GM12878 (cell line): ENCODE data around the gene MTMR4. TPM values are rescaled to one million over a fixed set of nuclear protein-coding genes. Genes with fewer than 3 reads are reported as not detected.

ENCODE experiments used
- ATAC-seq: fragments of 200-7000 bp; cut with Tn5 transposase; 3 replicates; pipeline ENCODE4 v1.9.1; 2020; ENCODE audit warnings: mild to moderate bottlenecking, moderate library complexity
- BruUV-seq: library from RNA; stranded (reverse); fragments of 400-500 nt; replicated peaks from 2 replicates; lab custom pipeline; 2021; lab: Mats Ljungman, UMichigan
- CTCF ChIA-PET: fragments of 300-600 bp; sonication (Branson Sonifier 250); formaldehyde crosslinking; extraction: SDS; loops from one replicate; lab custom pipeline; 2021; ENCODE audit warnings: inconsistent platforms; lab: Yijun Ruan, JAX
- POLR2A ChIA-PET: fragments of 350-600 bp; formaldehyde crosslinking; extraction: SDS; loops from one replicate; lab custom pipeline; 2021; ENCODE audit warnings: inconsistent platforms; lab: Charles Lee
- RAD21 ChIA-PET: fragments of 300-600 bp; sonication (Branson Sonifier 250); formaldehyde crosslinking; loops from one replicate; lab custom pipeline; 2023; ENCODE audit warnings: antibody characterized with exemption; ENCODE audit not compliant: unreplicated experiment; lab: Charles Lee
- SMC1A ChIA-PET: fragments of 300-600 bp; sonication (Branson Sonifier 250); formaldehyde crosslinking; loops from one replicate; lab custom pipeline; 2023; ENCODE audit not compliant: unreplicated experiment, uncharacterized antibody; lab: Charles Lee
- DNase-seq: peaks from one replicate; pipeline ENCODE4 v3.0.0-alpha.2; 2011; ENCODE audit warnings: low read depth, low spot score
- FAIRE-seq: peaks from 3 replicates; lab custom pipeline; 2011; peaks lifted over from hg19 to GRCh38; lab: Jason Lieb, UNC
- H2AFZ ChIP-seq: 2 replicates; pipeline ENCODE4 v1.6.0; 2011; ENCODE audit warnings: low read depth, low read length, control low read depth; ENCODE audit not compliant: control insufficient read depth
- H3K27ac ChIP-seq: 2 replicates; pipeline ENCODE4 v1.5.1; 2011; ENCODE audit warnings: control low read depth; ENCODE audit not compliant: control insufficient read depth, insufficient read depth
- H3K27me3 ChIP-seq, 2 experiments: replicated peaks in 1 of 2; 2 replicates each; pipeline versions ENCODE4 v1.6.0 to v1.6.1; 2011; ENCODE audit warnings: low read length in 1 of 2; ENCODE audit not compliant: control insufficient read depth in 2 of 2, insufficient read depth in 2 of 2
- H3K36me3 ChIP-seq, 2 experiments: 2 replicates each; pipeline ENCODE4 v1.5.1; 2011; ENCODE audit warnings: low read length in 1 of 2; ENCODE audit not compliant: control insufficient read depth in 2 of 2, insufficient read depth in 2 of 2
- H3K4me1 ChIP-seq: 2 replicates; pipeline ENCODE4 v1.6.1; 2011; ENCODE audit warnings: mild to moderate bottlenecking, low read length, moderate library complexity, mixed read lengths; ENCODE audit not compliant: control insufficient read depth, insufficient read depth
- H3K4me2 ChIP-seq: 2 replicates; pipeline ENCODE4 v1.6.0; 2011; ENCODE audit warnings: control low read depth; ENCODE audit not compliant: control insufficient read depth, insufficient read depth
- H3K4me3 ChIP-seq: fragments of 200-600 bp; sonication (generic); 2 replicates; pipeline ENCODE4 v1.5.1; 2016
- H3K79me2 ChIP-seq: 2 replicates; pipeline ENCODE4 v1.6.0; 2011; ENCODE audit warnings: low read length; ENCODE audit not compliant: control insufficient read depth, insufficient read depth
- H3K9ac ChIP-seq: 2 replicates; pipeline ENCODE4 v1.8.0; 2011; ENCODE audit warnings: low read length, control low read depth, mixed read lengths; ENCODE audit not compliant: control insufficient read depth, insufficient read depth
- H3K9me3 ChIP-seq: replicated peaks from 3 replicates; pipeline ENCODE4 v1.5.1; 2011; ENCODE audit warnings: mild to moderate bottlenecking, low read length; ENCODE audit not compliant: control insufficient read depth, insufficient read depth
- H4K20me1 ChIP-seq: 2 replicates; pipeline ENCODE4 v1.6.0; 2011; ENCODE audit not compliant: control insufficient read depth, insufficient read depth
- CBX3 ChIP-seq: fragments of 200-600 bp; sonication (generic); IDR thresholded peaks from 2 replicates; pipeline ENCODE4 v1.6.1; 2016; ENCODE audit warnings: low read depth, borderline replicate concordance
- CHD1 ChIP-seq: IDR thresholded peaks from 2 replicates; pipeline ENCODE4 v1.6.1; 2012; ENCODE audit warnings: low read depth, low read length, improper control_type of control experiment
- MXI1 ChIP-seq: fragments of 150-350 bp; IDR thresholded peaks from 2 replicates; pipeline ENCODE4 v1.6.1; 2011; ENCODE audit warnings: low read depth, mild to moderate bottlenecking, inconsistent platforms, low read length, improper control_type of control experiment
- SUPT20H ChIP-seq: IDR thresholded peaks from 2 replicates; pipeline ENCODE4 v1.6.1; 2011; ENCODE audit warnings: low read depth, mild to moderate bottlenecking, low read length, moderate library complexity, borderline replicate concordance; ENCODE audit not compliant: control insufficient read depth
- TBL1XR1 ChIP-seq: IDR thresholded peaks from 2 replicates; pipeline ENCODE4 v1.6.1; 2012; ENCODE audit warnings: low read depth, low read length, improper control_type of control experiment
- WGBS: methylation state at CpG from one replicate; pipeline ENCODE4 v1.1.6; 2016; ENCODE audit warnings: low lambda C conversion rate; ENCODE audit not compliant: insufficient replicate concordance, insufficient coverage; ENCODE audit errors: missing lambda C conversion rate; 5-methylcytosine and 5-hydroxymethylcytosine counted together
- in situ Hi-C: fragments of 300-500 bp; cut with MboI; formaldehyde crosslinking; loops from 9 replicates; pipeline ENCODE4 v1.14.3; 2018; ENCODE audit warnings: mixed read lengths
- intact Hi-C: fragments of 100-400 bp; cut with micrococcal nuclease; formaldehyde crosslinking; loops from one replicate; pipeline ENCODE4 v1.14.2; 2022; ENCODE audit not compliant: unreplicated experiment
- polyA plus RNA-seq, 11 experiments: library from polyadenylated mRNA; depleted of rRNA in 4 of 11; unstranded in 6 of 11; stranded (reverse) in 5 of 11; fragments of >200 nt; fragmentation: Nextera tagmentation in 4 of 11; fragmentation: Illumina TruSeq in 1 of 11; extraction: Ambion mirVana in 4 of 11; extraction: Trizol in 1 of 11; gene quantifications; 1 replicate in 1 of 11; 2 replicates in 10 of 11; pipeline versions ENCODE4 v1.2.1 to v1.2.3, GENCODE V29; 2011 to 2016; ENCODE audit warnings: inconsistent platforms in 2 of 11, missing spikeins in 2 of 11, low read depth in 1 of 11
- total RNA-seq, 4 experiments: library from RNA; depleted of rRNA in 3 of 4; stranded (reverse); fragments of >200 nt in 3 of 4; fragmentation: Illumina TruSeq in 1 of 4; extraction: Trizol in 1 of 4; gene quantifications; 2 replicates each; pipeline versions ENCODE4 v1.2.1 to v1.2.3, GENCODE V29; 2013 to 2021
- TF ChIP-seq, protein P1 (sequence below): fragments of 450-650 bp; IDR thresholded peaks from 2 replicates; pipeline ENCODE4 v1.6.1; 2016; ENCODE audit warnings: mild to moderate bottlenecking
- TF ChIP-seq, protein P2 (sequence below): fragments of 450-650 bp; formaldehyde crosslinking; IDR thresholded peaks from 2 replicates; pipeline ENCODE4 v1.5.0; 2022; ENCODE audit warnings: mild to moderate bottlenecking, missing genetic modification characterization

MTMR4 gene
- total and polyA plus RNA-seq, 10 of the 15 experiments (the other 5 are each of a cell fraction or from before 2014, with no cell fraction given): 12.8 to 127 (median 53.2) TPM

GRCh38 chr17:58492238-58493121 is 22.0 kb downstream of the MTMR4 start:
- no peak overlapping the region for H3K9ac ChIP-seq
- 86% methylated on average over 11 of the region's 11 CpGs for WGBS
- no peaks in the 10 kb centered on the region; the same call in 1 of the 2 replicates for H4K20me1 ChIP-seq
- ChIA-PET CTCF (no interaction called here), SMC1A (interaction anchor here (0.9 to 1.3 kb wide), 2 partner anchors 21 to 64 kb away, joined by 3 to 4 read pairs; no protein-coding TSS in a partner anchor), POLR2A (interaction anchor here (0.5 to 1.4 kb wide), 2 partner anchors 19 to 41 kb away, joined by 3 to 4 read pairs; no protein-coding TSS in a partner anchor), RAD21 (no interaction called here)
- H3K4me3 ChIP-seq: no peak overlapping the region
- H3K9me3 ChIP-seq: no peaks in the 10 kb centered on the region
- no peak overlapping the region for H3K4me2 ChIP-seq
- peaks cover 27 to 54% of the 10 kb centered on the region in 2 experiments for H3K36me3 ChIP-seq
- TF ChIP-seq, protein P1, sequence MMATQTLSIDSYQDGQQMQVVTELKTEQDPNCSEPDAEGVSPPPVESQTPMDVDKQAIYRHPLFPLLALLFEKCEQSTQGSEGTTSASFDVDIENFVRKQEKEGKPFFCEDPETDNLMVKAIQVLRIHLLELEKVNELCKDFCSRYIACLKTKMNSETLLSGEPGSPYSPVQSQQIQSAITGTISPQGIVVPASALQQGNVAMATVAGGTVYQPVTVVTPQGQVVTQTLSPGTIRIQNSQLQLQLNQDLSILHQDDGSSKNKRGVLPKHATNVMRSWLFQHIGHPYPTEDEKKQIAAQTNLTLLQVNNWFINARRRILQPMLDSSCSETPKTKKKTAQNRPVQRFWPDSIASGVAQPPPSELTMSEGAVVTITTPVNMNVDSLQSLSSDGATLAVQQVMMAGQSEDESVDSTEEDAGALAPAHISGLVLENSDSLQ: peak; percentile 37; the same call in 1 of the 2 replicates
- TF ChIP-seq TBL1XR1 (no peak), CHD1 (no peak), MXI1 (no peak), SUPT20H (no peak), CBX3 (no peak)
- TF ChIP-seq, protein P2, sequence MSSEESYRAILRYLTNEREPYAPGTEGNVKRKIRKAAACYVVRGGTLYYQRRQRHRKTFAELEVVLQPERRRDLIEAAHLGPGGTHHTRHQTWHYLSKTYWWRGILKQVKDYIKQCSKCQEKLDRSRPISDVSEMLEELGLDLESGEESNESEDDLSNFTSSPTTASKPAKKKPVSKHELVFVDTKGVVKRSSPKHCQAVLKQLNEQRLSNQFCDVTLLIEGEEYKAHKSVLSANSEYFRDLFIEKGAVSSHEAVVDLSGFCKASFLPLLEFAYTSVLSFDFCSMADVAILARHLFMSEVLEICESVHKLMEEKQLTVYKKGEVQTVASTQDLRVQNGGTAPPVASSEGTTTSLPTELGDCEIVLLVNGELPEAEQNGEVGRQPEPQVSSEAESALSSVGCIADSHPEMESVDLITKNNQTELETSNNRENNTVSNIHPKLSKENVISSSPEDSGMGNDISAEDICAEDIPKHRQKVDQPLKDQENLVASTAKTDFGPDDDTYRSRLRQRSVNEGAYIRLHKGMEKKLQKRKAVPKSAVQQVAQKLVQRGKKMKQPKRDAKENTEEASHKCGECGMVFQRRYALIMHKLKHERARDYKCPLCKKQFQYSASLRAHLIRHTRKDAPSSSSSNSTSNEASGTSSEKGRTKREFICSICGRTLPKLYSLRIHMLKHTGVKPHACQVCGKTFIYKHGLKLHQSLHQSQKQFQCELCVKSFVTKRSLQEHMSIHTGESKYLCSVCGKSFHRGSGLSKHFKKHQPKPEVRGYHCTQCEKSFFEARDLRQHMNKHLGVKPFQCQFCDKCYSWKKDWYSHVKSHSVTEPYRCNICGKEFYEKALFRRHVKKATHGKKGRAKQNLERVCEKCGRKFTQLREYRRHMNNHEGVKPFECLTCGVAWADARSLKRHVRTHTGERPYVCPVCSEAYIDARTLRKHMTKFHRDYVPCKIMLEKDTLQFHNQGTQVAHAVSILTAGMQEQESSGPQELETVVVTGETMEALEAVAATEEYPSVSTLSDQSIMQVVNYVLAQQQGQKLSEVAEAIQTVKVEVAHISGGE: no peak
- intact Hi-C loops (no loop called here), in situ Hi-C loops (no loop called here)
- FAIRE-seq: no peak
- no TSS peak for BruUV-seq
- H3K27me3 ChIP-seq: no peaks in the 10 kb centered on the region; a peak in 1 of 4 replicates
- H2AFZ ChIP-seq: no peak overlapping the region
- peak; percentile 34; the same call in 1 of the 3 replicates for ATAC-seq
- H3K79me2 ChIP-seq: peaks cover 2% of the 10 kb centered on the region; the same call in 1 of the 2 replicates
- H3K4me1 ChIP-seq: no peaks in the 10 kb centered on the region
- no peak overlapping the region for H3K27ac ChIP-seq
- DNase-seq: no peak
